Dermis microvascular lymphatic vessel endothelial cell (primary cell): ENCODE data around the gene CUL3. TPM values are rescaled to one million over a fixed set of nuclear protein-coding genes. Genes with fewer than 3 reads are reported as not detected.

Experiments
- DNase-seq, 2 donors: peaks; one replicate each; pipeline versions ENCODE4 v3.0.0 to v3.0.0-alpha.2; 2010; ENCODE audit warnings: low read depth in 2 of 2
- total RNA-seq: library from RNA; depleted of rRNA; stranded (reverse); fragments of >200 nt; gene quantifications from 2 replicates; pipeline ENCODE4 v1.2.1, GENCODE V29; 2014

Gene CUL3
- total RNA-seq, 1 donor from 2014 or later, result 39.7 TPM

DNA sequence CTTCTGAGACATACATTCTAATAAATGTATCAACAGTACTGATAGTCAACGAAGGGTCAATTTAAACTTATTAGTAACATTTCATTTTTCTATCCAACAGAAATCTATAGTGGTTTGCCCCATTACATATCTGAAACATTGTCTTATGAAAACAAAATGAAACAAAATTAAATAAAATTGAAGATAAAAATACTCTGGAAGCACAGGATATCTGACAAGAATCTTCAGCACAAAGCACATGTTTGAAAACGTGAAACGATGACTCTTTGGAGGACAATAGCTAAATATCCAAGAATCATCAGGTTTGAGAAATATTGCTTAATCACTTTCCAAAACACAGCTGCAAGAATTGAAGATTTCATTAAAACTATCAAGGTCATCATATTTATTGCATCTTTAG, 112.3 kb downstream of the CUL3 start:
- no peak for DNase-seq

DNA sequence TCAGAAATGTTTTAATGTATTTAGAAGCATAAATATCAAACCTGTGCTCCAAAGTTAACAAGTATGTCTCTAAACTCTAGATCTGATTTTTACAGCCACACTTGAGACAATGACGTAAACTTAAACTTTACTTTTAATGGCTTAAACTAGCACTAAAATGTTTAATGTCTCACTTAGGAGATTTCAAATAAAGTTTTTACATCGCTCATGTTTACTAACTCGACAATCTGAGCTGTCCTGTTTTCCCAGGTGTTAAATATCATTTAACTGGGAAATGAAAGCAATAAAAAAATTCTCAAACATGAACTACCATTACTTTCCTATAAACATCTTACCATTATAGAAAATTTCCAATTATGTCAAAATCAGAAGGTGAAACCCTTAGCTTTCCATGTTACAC, 113.0 kb downstream of the CUL3 start:
- no peak for DNase-seq

DNA sequence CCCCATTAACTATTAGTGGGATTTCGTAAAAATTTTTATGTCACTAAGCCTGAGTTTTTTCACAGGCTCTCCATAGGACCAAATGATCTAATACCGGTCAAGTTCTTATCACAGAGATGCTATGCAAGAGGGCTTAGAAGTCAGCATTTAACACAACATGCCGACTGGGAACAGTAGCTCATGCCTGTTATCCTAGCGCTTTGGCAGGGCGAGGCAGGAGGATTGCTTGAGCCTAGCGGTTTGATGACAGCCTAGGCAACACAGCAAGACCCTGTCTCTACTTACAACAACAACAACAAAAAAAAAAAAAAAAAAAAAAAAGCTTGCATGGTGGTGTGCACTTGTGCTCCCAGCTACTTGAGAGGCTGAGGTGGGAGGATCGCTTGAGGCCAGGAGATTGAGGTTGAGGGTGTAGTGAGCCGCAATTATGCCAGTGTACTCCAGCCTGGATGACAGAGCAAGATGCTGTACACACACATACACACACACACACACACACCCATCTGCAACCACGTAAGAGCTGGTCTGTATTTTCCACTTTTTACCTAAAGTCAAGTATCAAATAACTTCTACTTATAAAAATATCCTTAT, 115.7 kb downstream of the CUL3 start:
- DNase-seq, result no peak

DNA sequence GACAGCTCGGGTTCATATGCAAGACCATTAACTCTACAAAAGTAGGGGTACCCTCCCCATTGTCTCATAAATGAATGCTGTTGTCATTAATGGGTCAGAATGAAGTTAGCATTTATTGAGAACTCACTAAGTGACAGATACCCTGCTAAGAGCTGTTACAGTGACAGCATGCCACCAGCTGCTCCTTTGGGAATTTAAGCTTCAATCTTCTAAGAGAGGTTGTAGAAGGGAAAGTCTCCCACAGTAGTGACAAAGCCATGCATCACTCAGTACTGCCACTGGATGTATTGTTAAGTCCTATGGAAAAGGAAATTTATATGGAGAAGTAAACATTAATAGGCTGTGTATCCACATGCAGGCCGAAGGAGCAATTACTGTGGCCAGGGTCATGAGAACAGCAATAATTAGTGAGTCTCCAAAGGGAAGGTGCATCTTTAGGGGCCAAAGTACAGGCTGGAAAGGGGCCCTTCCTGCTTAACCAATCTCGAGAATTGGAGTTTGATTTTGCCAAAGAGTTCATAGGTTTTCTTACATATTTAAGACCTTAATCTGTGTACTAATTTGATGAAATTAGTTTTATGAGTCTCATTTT, 118.8 kb downstream of the CUL3 start:
- DNase-seq, result no peak

DNA sequence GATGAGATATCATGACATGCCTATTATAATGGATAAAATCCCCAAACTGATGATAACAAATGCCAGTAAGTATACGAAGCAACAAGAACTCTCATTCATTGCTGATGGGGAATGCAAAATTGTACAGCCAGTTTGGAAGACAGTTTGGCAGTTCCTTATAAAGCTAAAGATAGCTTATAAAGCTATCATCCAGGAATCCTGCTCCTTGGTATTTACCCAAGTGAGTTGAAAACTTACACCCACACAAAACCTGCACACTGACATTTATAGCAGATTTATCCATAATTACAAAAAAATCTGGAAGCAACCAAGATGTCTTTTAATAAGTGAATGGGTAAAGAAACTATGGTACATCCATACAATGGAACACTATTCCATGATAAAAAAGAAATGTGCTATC, 123.8 kb downstream of the CUL3 start:
- DNase-seq, result no peak

DNA sequence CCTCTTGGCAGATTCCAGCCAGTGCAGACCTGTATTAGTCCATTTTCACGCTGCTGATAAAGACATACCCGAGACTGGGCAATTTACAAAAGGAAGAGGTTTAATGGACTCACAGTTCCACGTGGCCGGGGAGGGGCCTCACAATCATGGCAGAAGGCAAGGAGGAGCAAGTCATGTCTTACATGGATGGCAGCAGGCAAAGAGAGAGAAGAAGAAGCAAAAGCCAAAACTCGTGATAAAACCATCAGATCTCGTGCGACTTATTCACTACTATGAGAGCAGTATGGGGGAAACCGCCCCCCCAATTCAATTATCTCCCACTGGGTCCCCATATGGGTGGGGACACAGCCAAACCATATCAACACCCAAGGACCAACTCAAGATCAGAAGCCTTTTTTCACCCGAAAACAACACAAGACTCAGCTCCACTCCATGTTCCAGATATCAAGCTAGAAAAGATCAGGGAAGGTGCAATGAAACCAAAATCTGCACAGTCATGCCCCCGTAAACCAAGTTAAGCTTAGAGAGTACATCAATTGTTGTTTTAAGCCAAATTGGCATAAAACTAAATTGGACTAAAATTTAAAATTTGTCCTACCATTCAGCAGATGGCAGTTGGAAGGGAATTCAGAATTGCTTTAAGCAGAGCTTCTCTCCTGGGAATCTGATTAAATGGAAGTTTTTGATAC, 127.6 kb downstream of the CUL3 start:
- DNase-seq, result no peak

DNA sequence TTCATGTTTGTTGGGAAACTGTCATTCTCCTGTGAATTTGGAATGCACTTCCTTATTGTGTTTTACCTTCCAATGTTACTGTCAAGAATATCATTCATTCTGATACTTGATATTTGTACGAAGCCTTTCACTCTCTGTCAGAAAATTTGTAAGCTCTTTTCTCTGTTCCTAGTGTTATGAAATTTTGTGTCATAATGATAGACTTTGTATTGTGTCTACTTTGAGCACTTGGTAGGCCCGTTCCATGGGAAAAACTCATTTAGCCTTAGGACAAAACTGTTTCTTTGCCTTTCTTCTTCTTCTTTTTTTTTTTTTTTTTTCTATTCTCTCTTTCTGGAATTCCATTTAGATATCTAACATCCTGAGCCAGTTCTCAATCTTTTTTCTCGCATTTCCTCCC, 131.3 kb downstream of the CUL3 start:
- DNase-seq, result no peak

DNA sequence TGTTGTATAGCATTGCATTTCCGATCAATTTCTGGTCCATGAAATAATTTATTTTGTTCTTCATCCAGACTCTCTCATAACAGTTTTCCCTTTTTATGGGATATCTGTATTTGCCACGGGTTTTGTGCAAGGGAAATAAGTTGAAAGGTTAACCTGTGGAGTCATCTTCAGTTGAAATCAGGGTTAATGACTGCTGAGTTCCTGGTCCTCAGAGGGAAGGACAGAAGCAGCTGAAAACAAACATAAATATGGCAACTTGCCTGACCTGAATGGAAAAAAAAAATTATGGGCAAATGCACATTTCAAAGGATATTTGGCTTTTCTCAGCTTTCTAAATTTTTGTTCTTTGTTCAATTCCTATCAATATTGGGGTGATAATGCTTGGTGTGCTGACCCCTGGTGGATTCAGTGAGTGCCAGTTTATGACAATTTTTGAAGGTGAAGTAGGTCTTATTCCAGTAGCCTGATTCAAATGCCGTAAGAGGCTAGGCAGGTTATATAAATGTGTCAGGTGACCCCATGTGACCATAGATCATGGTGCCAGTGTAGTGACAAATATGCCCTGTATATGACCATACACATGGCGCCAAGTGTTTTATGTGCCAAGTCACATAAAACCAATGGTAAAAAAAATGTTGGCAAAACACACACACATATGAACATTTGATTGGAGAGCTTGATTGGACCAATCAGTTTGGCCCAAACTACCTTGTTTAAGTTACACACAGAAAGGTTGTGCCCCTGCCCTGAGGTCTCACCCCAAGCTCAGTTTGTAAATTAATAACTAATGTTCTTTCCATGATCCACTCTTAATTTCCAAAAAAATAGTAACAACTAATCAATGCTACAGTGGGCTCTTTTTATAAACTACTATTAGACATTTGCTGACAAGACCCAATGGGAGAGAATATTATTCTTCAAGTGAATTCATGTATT, 135.7 kb downstream of the CUL3 start:
- peak; percentile 31 to 76 for DNase-seq

DNA sequence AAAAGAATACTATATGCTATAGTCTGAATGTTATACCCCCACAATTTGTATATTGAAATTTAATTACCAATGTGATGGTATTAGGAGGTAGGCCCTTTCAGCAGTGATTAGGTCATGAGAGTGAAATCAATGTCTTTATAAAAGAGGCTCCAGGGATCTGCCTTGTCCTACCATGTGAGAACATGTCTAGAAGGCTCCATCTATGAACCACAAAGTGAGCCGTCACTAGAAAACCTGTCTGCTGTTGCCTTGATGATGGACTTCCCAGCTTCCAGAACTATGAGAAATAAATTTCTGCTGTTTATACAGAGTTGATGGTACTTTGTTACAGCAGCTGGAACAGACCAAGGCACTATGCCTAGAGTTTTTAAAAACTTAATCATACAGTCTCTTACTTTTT, 136.9 kb downstream of the CUL3 start:
- DNase-seq, result no peak

DNA sequence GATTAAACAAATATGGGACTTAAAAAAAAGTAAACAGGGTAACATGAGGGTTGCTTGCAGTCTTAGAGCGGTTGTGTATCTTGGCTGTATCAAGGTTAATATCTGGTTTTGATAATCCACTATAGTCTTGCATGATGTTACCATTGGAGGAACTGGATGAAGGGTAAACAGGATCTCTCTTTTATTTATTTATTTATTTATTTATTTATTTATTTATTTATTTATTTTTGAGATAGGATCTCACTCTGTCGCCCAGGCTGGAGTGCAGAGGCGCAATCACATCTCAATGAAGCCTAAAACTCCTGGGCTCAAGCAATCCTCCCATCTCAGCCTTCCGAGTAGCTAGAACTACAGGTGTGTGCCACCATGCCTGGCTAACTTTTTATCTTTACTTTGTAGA, 140.4 kb downstream of the CUL3 start:
- DNase-seq, result no peak

DNA sequence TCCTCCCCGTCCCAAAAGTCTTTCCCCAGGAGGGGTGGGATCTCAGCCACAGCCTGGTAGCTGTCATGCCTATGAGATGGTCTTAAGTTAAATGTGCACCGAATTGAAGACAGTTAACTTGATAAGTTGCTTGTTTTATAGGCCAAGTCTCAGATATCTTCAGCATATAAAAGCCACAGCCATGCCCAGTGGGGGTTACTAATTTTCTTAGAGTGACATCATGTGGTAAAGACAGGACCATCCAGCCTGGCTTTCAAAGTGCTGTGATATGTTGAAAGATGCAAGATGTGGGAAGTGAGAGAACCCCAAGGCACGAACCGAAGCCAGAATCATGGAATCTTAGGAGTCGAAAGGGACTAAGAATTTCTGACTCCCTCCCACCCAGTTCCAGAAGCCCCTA, 141.1 kb downstream of the CUL3 start:
- peak in 1 of 2 donors; percentile 3 for DNase-seq

DNA sequence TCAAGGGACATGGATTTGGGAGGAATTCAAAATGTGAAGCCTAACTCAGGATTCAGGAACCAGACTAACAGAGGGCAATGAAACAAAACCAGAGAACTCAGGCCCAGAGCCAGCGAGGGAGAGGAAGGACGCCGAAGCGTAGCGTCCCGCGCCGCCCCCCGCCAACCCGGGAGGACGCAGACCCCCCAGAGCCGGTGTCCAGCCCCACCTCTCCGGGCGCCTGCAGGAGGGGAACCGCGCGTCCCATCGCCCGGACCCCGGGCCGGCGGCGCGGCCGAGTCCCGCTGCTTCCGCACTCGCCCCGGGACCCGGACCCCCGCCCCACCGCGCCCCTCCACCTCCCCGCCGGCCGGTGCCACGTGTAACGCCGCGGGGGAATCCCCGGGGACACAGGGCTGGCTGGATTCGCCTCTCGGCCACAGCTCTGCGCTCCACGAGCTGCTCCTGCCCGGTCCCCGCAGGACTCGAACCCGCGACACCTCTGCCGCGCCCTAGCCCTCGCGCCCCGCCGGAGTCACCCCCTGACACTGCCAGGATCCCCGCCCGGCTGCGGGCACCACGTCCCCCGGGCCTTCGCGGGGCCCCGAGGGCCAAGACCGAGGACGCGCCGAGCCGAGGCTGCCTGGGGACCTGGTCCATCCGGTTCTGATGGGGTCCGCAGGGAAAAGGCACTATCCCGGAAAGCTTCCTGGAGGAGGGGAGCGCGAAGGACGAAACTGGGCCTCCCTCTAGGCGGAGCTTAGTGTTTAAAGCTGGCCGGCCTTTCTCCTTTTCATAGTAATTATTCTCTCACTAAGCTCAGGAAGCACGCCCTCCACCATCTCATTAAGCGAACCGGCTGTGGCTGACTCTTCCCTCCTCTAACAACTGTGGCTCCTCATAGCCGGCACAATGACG, 142.8 kb downstream of the CUL3 start:
- peak in 1 of 2 donors; percentile 57 for DNase-seq

DNA sequence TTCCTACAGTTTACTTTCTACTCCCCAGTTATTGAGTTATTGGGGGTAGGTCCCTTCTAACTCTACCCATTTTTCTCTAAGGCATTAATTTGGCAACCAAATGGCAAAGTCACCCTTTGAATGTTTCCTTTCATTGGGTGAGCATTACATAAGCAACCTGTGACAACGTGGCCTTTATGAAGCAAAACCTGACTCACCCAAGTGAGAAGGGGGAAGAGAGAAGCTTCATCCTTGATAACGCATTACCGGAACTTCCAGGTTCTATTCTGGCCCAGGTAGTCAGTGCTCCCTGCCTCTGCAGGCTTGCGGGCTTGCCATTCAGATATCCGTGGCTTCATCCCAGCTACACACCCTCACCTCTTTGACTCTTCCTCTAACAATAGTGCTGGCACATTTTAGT, 144.2 kb downstream of the CUL3 start:
- DNase-seq, result no peak

DNA sequence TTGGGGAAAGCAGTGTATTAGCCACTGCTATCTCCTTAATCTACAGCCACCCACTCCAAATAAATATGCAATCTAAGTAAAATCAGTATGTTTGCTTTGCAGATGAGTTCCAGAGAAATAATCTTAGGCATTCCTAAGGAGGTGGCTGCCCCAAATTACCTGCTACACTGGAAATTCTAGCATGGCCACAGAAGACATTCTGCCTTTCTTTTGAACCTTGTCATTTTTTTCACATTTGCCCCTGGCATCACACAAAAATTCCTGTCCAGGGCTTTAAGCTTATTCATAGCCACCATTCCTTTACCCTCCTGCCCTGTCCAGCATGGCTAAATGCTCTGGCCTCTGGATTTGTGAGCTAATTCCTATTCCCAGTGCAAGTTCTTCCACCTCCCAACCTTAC, 146.4 kb downstream of the CUL3 start:
- no peak for DNase-seq

DNA sequence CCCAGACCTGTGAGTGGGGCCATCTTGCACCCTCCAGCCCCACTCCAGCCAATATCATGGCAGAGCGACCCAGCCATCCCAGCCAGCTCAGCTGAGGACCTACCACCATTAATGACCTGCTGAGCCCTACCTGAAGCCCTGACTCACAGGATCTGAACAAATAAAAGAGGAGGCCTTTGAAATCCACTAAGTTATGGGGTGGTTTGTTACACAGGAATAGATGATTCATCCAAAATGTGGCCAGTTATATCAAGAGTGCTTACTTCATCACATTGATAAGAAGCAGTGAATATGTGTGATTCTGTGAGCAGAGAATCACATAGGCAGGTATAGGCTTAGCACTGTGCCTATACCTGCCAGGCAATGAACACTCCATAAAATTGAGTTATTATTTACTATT, 148.5 kb downstream of the CUL3 start:
- peak in 1 of 2 donors; percentile 34 for DNase-seq

DNA sequence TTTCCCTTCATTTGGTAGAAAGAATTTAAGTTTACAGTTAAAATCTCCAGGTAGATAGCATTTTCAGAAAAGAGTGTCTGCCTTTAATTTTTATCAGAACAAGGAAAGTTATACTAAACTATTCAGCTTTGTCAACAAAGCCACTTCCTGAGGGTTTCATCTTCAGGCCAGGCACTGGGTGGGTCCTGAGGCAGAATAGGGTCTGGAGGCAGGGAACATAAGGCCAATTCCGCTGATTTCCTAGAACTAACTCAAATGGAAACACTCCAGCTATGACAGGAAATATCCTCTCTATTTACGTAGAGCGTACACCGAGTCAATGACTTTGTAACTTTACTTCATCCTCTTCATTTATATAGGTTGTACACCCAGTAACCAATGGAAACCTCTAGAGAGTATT, 150.5 kb downstream of the CUL3 start:
- DNase-seq, result no peak

DNA sequence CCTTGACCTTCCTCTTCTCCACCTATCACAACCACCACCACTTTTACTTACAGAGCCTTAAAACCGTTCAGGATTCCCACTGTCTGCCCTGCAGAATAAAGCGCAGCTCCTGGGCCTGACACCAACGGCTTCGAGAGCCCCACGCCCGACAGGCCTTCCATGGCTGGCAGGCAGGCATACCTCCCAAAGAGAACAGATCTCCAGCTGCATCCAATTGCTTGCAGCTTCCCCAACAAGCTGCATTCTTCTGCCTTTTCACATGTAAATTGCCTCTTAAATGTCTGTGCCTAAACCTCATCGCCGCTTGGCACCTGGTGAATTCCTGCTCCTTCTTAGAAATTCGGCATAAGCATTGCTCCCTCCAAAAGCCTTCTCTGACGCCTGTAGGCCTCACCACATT, 151.7 kb downstream of the CUL3 start:
- no peak for DNase-seq

DNA sequence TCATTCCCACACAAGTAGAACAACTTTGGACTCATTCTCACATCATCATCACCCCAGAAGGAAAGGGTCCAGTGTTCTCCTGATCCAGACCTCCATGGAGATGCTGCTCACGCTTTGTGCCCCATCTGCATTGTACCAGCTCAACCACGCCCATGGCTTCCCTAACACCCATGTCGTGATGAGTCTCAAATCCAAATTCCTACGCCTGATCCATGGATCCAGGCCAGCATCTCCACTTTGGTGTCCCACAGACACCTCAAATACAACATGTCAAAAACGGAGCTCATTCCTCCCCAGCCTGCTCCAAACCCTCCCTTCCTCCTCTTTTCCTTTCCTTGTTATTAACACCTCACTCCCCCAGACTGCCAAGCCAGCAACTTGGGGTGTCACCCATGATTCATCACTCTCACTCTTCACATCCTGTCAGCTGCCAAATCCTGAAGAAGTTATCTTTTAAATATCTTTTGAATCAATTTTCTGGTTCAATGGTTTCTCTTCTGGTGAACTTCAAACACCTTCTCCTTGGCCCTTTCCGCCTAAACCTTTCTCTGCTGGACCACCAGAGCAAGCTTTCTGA, 153.1 kb downstream of the CUL3 start:
- DNase-seq, result no peak

DNA sequence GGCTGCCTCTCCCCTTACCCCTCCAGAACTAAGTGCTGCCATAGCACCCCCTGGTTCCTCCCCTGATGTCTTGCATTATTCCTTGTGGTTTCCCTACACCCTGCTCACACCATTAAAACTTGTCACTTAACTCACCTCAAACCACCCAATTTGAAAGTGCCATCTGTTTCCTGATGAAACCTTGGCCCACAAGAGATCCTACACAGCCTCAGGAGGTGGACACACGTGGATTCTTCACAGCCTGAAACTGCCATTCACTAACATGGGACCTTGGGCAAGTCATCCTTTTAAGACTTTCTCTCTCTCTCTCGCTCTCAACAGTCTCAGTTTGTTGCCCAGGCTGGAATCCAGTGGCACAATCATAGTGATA, 155.7 kb downstream of the CUL3 start:
- no peak for DNase-seq

DNA sequence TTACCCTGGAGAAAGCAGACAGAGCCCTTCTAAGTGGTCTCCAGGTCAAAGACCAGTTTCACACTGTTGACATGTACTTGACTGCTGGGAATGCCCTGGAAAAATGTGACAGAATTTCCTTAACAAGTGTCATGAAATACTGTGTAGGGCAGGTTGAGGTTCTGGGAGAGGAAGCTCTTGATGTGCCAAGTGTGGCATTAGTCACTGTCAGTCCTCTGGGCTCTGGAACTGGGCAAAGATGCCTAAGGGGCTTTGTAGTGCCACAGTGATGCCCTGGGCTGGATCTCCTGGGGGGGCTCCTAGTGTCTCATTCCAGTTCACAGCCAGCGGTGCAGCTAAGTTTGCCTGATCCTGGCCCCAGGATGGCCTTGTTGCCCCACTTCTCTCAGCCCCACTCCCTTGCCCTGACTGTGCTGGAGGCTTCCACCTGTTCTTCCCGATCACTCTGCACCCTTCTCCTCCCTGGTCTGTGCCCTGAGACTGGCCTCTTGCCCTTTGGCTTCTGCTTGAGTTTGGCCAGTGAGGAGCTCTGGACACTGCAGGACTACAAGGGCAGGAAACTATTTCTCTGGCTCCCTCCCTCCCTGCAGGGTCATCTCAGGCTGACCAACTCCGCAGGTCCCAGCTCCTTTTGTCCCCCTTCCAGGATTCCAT, 156.2 kb downstream of the CUL3 start:
- no peak for DNase-seq
